ENCODE results near the gene NAA25. TPM values are rescaled to one million over a fixed set of nuclear protein-coding genes. Genes with fewer than 3 reads are reported as not detected.
A peak's percentile ranks its signal among the peaks of the same experiment; 100 is the strongest.

The NAA25 gene
- total and polyA plus RNA-seq, 4 donors, result 6.2 to 38.5 (median 19.4) TPM

- Histone ChIP-seq H3K9ac (ENCODE audit: insufficient read depth in 1 of 2, low read length in 2 of 2) (no peak overlapping the region), H3K4me3 (no peak overlapping the region), H3K27me3 (ENCODE audit: control insufficient read depth in 3 of 3, insufficient read depth in 3 of 3, low read length in 2 of 3) (no peaks in the 10 kb centered on the region), H3K4me1 (ENCODE audit: control insufficient read depth in 5 of 5, insufficient read depth in 5 of 5, low read length in 5 of 5) (peaks cover 0 to 21% (median 8%) of the 10 kb centered on the region in 5 donors), H3K36me3 (ENCODE audit: control insufficient read depth in 4 of 4, insufficient read depth in 4 of 4, low read length in 4 of 4) (no peaks in the 10 kb centered on the region), H3K27ac (ENCODE audit: low read depth in 1 of 2, low read length in 1 of 2) (peak overlapping the region; percentile 55 to 85), H3K9me3 (ENCODE audit: control insufficient read depth in 4 of 4, insufficient read depth in 3 of 4, low read length in 3 of 4) (no peaks in the 10 kb centered on the region)
- peak in 2 of 3 donors; percentile 50 to 70 for DNase-seq
- WGBS, 2 donors, result 65 to 74% methylated on average over 12 of the region's 12 CpGs
- ATAC-seq (ENCODE audit: insufficient read depth, low FRiP score), result no peak
- no peak for TF ChIP-seq CTCF (IDR thresholded peaks at IDR 0.05; ENCODE audit: control extremely low read depth, extremely low read depth)
These were observed 14.5 kb upstream of the NAA25 start for GRCh38 chr12:112122823-112123690.

- Histone ChIP-seq H3K9ac (ENCODE audit: insufficient read depth in 1 of 2, low read length in 2 of 2) (no peak overlapping the region), H3K9me3 (ENCODE audit: control insufficient read depth in 4 of 4, insufficient read depth in 3 of 4, low read length in 3 of 4) (no peaks in the 10 kb centered on the region), H3K4me3 (no peak overlapping the region), H3K27ac (ENCODE audit: low read depth in 1 of 2, low read length in 1 of 2) (peak overlapping the region; percentile 33 to 85), H3K27me3 (ENCODE audit: control insufficient read depth in 3 of 3, insufficient read depth in 3 of 3, low read length in 2 of 3) (no peaks in the 10 kb centered on the region), H3K36me3 (ENCODE audit: control insufficient read depth in 4 of 4, insufficient read depth in 4 of 4, low read length in 4 of 4) (no peaks in the 10 kb centered on the region), H3K4me1 (ENCODE audit: control insufficient read depth in 5 of 5, insufficient read depth in 5 of 5, low read length in 5 of 5) (peaks cover 0 to 21% (median 7%) of the 10 kb centered on the region in 5 donors)
- DNase-seq (peak; percentile 82 to 92 (median 86)), ATAC-seq (ENCODE audit: insufficient read depth, low FRiP score) (no peak)
- WGBS, 2 donors, result 72 to 89% methylated on average over 11 of the region's 11 CpGs
- no peak for TF ChIP-seq CTCF (IDR thresholded peaks at IDR 0.05; ENCODE audit: control extremely low read depth, extremely low read depth)
These were observed 13.4 kb upstream of the NAA25 start for GRCh38 chr12:112121780-112122565.

GRCh38 chr12:112117685-112118084, 9.1 kb upstream of the NAA25 start:
- TF ChIP-seq CTCF (IDR thresholded peaks at IDR 0.05; ENCODE audit: control extremely low read depth, extremely low read depth), result no peak
- no peak overlapping the region for H3K27ac ChIP-seq (ENCODE audit: low read depth in 1 of 2, low read length in 1 of 2)
- H3K9me3 ChIP-seq (ENCODE audit: control insufficient read depth in 4 of 4, insufficient read depth in 3 of 4, low read length in 3 of 4), result no peaks in the 10 kb centered on the region
- WGBS, 2 donors, result 73 to 87% methylated on average over 8 of the region's 8 CpGs
- H3K36me3 ChIP-seq (ENCODE audit: control insufficient read depth in 4 of 4, insufficient read depth in 4 of 4, low read length in 4 of 4), result no peaks in the 10 kb centered on the region
- H3K4me1 ChIP-seq (ENCODE audit: control insufficient read depth in 5 of 5, insufficient read depth in 5 of 5, low read length in 5 of 5), result peaks cover 0 to 14% (median 0%) of the 10 kb centered on the region in 5 donors
- ATAC-seq (ENCODE audit: insufficient read depth, low FRiP score), result no peak
- no peak for DNase-seq
- no peak overlapping the region for H3K9ac ChIP-seq (ENCODE audit: insufficient read depth in 1 of 2, low read length in 2 of 2)
- no peaks in the 10 kb centered on the region for H3K27me3 ChIP-seq (ENCODE audit: control insufficient read depth in 3 of 3, insufficient read depth in 3 of 3, low read length in 2 of 3)
- H3K4me3 ChIP-seq, result no peak overlapping the region
